ENCODE measurements around the gene SCFD2.
"Not testable (repeated sequence)": the region's sequence is repeated elsewhere in the genome, so short reads cannot be mapped to it uniquely, and the experiment has no call there.

Gene SCFD2

DNA sequence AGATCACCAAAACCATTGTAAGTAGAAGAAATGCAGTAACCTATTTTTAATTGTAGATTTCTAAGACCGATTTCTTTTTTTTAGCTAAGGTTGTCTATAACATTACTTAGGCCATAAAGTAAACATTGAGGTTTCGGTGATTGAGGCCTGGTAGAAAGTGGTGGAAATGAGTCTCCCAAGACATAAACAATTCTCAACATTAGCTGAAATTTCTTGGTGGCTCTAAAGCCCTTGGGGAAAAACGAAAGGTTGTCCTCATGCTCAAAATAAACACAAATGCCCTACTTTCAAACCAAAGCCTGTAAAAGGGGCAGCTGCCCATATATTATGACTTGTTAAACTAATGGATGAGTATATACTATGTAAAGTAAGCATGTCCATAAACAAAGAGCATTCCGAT is 98.8 kb downstream of the SCFD2 start:
- DNase-seq (ENCODE audit: extremely low read depth in 1 of 2, low read depth in 1 of 2) = no peak

DNA sequence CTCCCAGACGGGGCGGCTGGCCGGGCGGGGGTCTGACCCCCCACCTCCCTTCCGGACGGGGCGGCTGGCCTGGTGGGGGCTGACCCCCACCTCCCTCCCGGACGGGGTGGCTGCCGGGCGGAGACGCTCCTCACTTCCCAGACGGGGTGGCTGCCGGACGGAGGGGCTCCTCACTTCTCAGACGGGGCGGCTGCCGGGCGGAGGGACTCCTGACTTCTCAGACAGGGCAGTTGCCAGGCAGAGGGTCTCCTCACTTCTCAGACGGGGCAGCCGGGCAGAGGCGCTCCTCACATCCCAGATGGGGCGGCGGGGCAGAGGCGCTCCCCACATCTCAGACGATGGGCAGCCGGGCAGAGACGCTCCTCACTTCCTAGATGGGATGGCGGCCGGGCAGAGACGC is 109.9 kb downstream of the SCFD2 start:
- DNase-seq (ENCODE audit: extremely low read depth in 1 of 2, low read depth in 1 of 2) = not testable (repeated sequence)

DNA sequence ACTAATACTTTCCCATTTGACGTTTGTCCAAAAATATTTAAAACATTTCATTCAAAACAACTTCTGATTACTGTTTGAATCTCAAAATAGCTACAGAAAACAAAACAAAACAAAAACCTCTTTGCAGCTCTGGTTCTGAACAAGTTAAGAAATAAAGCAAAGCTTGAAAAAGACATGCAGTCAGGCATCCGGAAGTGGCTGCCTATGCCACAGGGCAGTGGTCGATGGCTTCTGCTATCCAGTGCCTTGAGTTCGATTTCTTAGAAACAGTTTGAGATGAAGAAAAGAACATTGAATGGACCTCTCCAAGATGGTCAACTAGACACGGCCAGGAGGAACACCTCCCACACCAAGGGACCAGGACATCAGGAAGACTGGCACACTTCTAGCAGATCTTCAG is 125.3 kb downstream of the SCFD2 start:
- DNase-seq (ENCODE audit: extremely low read depth in 1 of 2, low read depth in 1 of 2) = no peak

DNA sequence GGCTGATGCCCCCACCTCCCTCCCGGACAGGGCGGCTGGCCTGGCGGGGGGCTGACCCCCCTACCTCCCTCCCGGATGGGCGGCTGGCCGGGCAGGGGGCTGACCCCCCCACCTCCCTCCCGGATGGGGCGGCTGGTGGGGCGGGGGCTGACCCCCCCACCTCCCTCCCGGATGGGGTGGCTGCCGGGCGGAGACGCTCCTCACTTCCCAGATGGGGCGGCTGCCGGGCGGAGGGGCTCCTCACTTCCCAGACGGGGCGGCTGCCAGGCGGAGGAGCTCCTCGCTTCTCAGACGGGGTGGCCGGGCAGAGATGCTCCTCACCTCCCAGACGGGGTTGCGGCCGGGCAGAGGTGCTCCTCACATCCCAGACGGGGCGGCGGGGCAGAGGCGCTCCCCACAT is 127.5 kb downstream of the SCFD2 start:
- DNase-seq (ENCODE audit: extremely low read depth in 1 of 2, low read depth in 1 of 2) = not testable (repeated sequence)

DNA sequence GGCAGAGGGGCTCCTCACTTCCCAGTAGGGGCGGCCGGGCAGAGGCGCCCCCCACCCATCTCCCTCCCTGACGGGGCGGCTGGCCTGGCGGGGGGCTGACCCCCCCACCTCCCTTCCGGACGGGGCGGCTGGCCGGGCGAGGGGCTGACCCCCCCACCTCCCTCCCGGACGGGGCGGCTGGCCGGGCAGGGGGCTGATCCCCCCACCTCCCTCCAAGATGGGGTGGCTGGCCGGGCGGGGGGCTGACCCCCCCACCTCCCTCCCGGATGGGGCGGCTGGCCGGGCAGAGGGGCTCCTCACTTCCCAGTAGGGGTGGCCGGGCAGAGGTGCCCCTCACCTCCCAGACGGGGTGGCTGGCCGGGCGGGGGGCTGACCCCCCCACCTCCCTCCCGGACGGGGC is 128.1 kb downstream of the SCFD2 start:
- not testable (repeated sequence) for DNase-seq (ENCODE audit: extremely low read depth in 1 of 2, low read depth in 1 of 2)

DNA sequence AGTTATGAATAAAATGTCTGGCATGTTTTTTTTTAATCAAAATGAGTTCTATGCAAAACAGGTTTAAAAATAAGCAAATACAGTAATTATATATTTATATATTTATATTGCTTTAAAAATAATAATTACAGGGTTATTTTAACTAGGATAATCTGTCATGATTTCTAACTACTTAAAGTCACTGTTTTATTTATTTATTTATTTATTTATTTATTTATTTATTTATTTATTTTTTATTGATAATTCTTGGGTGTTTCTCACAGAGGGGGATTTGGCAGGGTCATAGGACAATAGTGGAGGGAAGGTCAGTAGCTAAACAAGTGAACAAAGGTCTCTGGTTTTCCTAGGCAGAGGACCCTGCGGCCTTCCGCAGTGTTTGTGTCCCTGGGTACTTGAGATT is 129.2 kb downstream of the SCFD2 start:
- not testable (repeated sequence) for DNase-seq (ENCODE audit: extremely low read depth in 1 of 2, low read depth in 1 of 2)

DNA sequence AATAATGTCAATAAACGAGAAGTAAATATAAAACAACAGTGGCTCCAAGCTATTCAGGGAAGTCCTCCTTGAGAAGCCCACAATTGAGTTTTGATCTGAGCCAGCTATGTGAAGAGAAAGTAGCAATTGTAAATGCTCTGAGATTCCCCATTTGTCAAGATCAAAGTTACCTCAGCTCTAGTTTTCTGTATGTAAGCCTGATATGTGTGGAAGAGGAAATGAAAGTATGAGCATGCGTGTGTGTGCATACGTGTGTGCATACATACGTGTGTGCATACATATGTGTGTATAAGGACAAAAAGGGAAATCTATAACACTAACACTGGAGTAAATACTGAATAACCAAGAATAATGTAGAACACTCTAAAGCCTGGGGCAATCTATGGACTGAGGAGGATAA is 130.3 kb downstream of the SCFD2 start:
- no peak for DNase-seq (ENCODE audit: extremely low read depth in 1 of 2, low read depth in 1 of 2)

DNA sequence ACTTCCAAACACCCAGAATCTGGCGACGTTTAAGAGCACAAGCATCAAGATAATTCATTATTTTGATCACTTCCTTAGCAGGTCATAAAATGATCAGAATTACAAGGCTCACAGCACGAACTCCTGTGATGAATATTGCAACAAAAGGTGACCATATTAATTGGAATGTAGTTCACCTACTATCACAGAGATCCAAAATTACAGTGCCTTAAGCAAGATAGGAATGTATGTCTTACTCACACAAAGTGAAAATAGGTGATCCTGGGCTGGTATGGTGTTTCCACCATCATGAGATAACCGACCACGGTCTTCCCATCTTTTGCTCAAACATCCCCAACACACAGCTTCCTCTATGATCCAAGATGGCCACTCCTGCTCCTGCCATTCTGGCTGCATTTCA is 131.2 kb downstream of the SCFD2 start:
- DNase-seq (ENCODE audit: extremely low read depth in 1 of 2, low read depth in 1 of 2) = no peak

DNA sequence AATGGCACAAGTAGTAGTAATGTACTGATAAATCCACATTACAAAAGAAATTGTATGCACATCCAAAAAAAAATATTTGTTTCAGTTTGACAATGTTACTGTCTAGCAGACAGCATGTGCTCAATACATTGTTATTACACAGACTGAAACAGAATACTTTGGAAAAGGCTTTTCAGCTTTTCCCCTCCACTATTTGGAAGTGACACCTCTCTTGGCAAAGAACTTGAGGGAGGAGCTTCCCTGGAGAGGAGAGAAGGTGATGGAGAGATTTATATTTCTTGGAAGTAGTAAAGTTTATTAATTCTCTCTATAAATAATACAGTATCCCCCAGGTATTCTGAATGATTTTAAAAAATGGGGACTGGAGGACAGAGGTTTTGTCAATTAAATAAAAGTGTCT is 131.8 kb downstream of the SCFD2 start:
- DNase-seq (ENCODE audit: extremely low read depth in 1 of 2, low read depth in 1 of 2) = no peak

DNA sequence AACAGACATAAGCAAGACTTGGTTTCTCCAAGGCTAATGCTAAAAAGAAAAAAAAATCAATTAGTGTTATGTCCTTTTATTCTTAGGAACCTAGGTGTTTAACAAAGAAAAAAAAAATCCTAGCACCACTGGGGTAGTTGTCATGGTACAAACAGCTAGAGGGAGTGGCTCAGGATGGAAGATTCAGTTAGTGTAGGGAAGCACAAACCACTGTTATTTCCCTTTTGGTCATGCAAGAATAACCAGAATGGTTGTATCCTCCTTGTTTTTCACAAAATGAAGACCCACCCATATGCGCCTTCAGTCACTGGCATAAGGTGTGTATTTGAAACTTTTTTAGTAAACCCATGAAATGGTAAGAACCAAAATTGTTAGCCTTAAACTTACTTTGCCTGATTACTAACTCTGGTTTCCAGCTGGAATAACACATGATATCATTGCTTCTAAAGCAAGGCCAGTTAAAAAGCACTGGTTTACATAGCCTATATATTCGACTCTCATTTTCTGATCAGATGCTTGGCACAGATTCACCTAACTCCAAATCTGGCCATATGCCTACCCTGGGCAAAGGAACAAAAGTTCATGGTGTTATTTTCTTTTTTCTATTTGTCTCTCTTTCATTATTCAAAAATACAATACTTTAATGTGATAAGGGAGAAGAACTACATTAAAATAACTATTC is 132.6 kb downstream of the SCFD2 start:
- DNase-seq (ENCODE audit: extremely low read depth in 1 of 2, low read depth in 1 of 2) = no peak

DNA sequence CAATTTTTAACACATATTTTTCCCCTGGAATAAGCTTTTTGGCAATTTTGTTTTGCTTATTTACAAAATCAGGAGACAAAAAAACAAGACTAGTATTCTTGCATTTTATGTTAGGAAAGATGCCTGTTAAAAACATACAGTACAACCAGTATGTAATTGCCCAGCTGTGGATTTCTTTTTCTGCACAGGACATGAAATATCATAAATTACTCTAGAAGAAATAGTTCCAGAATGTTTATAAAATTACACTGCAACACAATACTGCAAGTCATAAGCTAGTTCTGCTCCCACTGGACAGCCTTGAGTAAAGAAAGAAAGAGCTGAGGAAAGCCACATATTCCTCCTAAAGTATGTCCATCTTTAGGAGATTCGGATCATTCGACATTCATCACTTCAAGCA is 133.5 kb downstream of the SCFD2 start:
- DNase-seq (ENCODE audit: extremely low read depth in 1 of 2, low read depth in 1 of 2) = no peak

DNA sequence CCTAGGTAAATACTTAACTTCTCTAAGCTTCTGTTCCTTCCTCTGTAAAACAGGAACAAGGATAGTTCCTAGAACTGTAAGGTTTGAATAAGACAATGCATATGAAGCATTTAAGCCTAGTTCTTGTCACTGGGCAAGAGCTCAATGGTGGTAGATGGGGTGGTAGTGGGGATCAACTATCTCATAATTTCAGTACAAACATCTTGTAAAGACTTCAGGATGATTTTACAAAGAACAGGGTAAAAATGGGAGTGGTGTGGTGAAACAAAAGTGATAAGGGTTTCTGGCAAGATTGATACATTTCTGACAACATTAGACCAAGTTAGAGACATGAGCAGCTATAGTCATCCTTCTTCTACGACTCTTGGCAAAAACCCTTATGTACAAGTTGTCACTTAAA is 137.8 kb downstream of the SCFD2 start:
- DNase-seq (ENCODE audit: extremely low read depth in 1 of 2, low read depth in 1 of 2) = no peak

DNA sequence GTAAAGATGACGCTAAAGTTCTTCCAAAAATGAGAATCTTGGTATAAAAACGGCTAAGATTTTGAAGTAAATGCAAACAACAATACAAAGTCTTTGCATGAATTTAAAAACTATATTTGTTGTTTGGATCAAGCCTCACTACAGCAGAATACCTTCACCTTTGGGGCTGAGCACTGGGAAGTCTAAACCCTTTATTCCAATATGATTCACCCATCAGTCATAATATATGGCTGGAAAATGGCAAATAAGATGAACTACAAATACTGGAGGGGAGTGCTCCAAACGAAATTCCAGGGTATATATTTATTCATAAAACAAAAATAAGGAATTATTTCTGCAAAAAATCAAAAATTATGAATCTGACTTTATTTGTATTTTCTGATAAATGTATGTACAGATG is 138.4 kb downstream of the SCFD2 start:
- DNase-seq (ENCODE audit: extremely low read depth in 1 of 2, low read depth in 1 of 2) = no peak

DNA sequence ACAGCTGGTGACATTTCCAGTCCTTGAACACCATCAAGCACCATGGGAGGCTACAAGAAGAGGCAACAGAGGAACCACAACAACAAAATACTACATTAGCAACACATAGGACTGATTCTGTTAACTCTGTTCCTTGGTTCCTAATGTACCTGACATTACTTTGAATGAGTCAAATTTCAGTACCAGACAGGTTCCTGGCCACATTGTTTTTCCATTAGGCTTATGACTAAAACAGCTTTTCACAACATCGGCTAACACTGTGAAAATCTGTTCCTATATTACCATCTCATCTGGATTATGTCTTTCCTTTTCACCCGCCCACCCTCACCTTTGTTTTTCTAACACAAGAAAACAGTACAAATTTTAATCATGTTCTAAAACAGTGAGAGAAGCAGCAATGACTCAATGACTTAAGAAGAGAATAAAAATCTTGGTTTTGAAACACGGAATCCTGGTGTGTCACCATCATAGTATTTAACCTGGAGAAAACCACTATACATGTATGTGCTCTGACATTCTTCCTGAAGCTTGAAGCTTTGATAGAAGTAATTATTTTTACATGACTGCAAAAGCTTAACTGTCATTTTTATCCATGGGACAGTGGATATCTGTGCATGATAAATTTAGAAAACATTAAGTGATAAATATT is 143.9 kb downstream of the SCFD2 start:
- no peak for DNase-seq (ENCODE audit: extremely low read depth in 1 of 2, low read depth in 1 of 2)

DNA sequence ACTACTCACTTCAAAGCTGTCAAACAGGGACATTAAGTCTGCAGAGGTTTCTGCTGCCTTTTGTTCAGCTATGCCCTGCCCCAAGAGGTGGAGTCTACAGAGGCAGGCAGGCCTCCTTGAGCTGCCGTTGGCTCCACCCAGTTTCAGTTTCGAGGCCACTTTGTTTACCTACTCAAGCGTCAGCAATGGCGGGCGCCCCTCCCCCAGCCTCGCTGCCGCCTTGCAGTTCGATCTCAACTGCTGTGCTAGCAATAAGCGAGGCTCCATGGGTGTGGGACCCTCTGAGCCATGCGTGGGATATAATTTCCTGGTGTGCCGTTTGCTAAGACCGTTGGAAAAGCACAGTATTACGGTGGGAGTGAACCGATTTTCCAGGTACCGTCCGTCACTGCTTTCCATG is 146.7 kb downstream of the SCFD2 start:
- DNase-seq (ENCODE audit: extremely low read depth in 1 of 2, low read depth in 1 of 2) = not testable (repeated sequence)

DNA sequence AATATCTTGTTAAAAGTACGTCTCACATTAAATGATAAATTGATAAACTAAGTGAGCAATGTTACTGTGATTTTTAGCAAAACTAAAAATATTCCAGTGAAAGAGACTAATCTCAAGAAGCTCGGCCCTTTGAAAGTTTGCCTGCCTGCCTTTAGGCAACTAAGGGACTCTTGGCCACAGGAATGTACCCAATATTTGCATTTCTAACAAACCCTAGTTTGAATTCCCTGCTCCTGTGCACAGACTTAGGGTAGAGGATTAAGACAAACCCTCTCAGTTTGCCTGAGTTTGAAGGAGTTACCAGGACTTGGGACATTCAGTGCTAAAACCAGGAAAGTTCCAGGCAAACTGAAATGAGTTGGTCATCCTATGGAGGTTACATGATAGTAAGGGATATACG is 157.1 kb downstream of the SCFD2 start:
- DNase-seq (ENCODE audit: extremely low read depth in 1 of 2, low read depth in 1 of 2) = no peak

DNA sequence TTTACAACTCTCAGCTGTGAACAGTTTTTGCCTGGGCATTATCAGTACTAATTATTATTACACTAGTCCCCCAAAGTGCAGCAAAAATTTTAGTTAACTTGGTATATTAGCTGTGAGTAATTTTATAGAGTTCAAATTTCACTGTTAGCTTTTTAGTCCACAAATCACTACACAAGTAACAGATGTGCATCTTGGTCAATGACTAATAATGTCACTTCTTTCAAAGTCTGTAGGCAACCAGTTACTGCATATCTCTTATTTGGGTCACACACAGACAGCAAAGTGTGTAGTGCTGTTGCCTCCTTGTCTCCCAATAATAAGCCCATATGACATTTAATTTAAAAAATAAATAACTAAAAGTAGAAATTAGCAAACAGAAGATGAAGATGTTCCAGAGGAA is 159.9 kb downstream of the SCFD2 start:
- DNase-seq (ENCODE audit: extremely low read depth in 1 of 2, low read depth in 1 of 2) = no peak

DNA sequence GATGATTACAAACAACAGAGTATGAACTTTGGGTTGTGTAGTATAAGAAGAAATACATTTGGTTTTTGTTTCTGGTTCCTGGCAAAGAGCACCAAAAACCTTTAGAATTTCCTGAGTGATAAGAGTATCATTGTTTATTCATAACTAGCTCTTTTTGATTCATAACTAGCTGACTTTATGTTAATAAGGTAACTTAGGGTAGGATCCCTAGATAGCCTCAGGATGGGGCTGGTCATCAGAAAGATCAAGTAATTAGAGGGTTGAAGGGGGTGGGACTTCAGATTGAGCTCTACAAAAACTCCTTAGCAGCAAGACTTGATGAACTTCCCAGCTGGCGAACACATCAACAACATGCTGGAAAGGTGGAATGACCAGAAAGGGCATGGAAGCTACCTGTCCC is 166.5 kb downstream of the SCFD2 start:
- no peak for DNase-seq (ENCODE audit: extremely low read depth in 1 of 2, low read depth in 1 of 2)

DNA sequence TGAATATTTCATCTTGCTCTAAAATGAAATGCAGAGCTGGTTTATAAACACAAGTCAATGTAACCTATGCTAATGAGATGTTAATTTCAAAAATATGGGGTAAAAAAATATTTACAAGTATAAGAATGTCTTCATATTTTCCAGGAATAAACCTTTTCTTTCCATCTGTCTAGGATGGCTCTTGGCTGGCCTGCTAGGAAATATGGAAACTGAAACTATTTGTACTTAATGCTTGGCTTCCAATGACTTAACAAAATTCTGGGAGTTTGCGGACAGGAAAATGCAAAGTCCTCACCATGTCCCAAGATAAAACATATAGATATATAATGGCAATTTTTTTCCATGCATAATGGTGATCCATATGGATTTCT is 168.1 kb downstream of the SCFD2 start:
- DNase-seq (ENCODE audit: extremely low read depth in 1 of 2, low read depth in 1 of 2) = no peak

DNA sequence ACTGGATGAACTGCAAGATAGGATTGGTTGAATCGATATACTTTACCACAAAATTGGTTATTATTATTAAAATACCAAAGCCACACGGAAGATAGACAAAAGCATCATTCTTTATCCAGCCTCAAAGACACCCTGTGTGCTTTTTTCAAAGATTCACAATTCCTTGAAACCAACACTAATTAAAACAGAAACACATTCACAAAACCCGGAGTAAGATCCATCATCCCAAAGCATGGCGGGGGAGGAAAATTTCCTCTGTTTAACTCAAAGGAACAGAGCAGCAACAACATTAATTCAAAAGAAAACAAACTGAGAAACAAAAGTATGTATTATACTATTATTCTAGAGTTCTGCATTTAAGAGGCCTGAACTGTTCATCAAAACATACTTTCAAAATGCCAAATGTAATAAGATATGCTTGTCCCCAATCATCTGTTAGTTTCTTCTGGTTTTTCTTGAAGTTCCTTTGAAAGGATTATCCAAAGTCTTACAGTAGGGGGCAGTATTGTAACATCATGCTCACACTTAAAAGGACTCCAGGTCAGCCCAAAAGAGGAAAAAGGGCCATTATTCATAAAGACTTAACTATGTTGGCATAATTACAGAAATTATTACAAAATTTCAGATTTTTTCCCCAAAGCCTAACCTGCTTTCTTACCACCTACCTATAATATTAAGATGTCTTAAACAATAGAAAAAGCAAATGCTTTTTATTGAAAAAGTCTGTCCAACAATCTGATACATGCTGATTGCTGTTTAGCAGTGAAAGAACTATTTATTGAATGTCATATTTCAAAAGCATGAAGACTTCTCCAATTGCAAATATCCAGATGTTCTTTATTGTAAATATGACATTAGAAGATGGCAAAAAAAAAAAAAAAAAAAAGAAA is 168.7 kb downstream of the SCFD2 start:
- no peak for DNase-seq (ENCODE audit: extremely low read depth in 1 of 2, low read depth in 1 of 2)

DNA sequence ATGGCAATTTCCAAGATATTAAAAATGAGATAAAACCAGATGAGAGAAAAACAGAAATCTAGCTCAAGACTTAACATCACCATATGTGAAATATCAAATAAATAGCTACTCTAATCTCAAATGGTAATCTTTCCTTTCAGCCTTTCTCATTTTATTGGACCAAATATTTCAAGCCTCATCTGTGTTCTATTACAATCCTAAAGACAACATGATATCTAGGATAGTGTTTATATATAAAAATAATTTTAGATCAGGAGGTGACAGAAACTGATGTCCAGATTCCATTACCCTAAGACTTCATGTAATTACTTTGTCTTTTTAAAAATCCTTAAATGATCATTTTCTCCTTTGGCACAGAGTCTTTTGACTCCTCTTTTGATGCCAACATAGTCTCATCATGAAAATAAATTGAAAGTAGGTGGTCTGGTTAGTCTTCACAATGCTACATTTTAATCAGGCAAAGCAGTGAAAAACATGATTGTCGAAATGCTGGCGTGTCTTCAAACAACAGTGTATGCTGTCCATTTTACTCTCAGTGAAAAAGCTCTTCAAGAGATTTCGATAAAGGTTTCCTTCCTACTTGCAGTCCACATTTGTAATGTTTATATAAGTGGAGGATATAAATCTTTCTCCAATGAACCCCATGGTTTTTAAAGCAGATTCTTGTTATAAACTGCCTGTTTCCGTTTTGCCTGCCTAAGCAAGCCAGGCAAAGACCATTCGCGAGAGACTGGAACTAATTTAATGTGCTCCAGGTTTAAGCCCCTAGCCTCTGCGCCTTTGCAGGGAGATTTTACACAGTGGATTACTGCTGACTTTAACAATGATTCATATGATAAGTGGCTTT is 169.8 kb downstream of the SCFD2 start:
- no peak for DNase-seq (ENCODE audit: extremely low read depth in 1 of 2, low read depth in 1 of 2)

Measured in activated CD8-positive, alpha-beta memory T cell treated with anti-CD3 and anti-CD28 coated beads for 1 hour (primary cell).